GM12801 (cell line): Measurements from ENCODE around the gene ZCCHC7.

Experiments used
- TF ChIP-seq, protein P1 (sequence below): IDR thresholded peaks from one replicate; pipeline ENCODE4 v1.5.1; 2011; ENCODE audit warnings: control low read depth; ENCODE audit not compliant: insufficient read length; ENCODE audit errors: extremely low read depth

Gene ZCCHC7

DNA sequence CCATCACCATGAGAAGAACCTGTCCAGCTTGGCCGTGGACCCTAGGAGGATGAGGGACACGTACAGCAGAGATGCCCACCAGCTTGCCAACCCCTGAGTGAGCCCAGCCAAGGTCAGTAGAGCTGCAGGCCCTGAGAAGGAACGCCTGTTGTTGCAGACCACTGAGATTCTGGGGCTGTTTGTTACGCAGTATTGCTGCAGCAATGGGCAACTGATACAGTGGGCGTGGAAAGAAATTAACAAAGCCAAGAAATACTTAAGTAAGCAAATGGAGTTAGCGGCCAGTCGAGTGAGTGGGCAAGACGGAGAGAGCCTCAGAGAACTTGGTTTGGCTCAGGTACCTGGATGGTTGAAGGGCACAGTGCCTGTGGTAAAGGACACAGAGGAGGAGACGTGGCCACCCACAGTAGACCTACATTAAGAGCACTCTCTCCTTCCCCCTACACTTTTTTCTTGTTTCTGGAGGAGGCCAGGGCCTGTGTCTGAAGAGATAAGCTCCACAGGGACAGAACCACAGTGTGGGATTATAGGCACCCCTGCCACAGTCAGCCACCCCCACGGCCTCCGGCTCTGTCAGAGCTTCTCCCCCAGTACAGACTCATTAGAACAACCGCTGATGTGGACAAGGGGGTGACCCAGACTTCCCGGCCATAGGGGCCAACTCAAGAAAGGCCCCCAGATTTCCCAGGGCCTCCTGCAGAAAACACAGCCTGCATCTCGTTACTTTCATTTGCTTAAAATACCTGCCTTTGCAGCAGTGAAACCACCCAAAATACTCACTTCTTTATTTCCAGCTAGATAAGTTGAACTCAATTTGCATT is 262.0 kb downstream of the ZCCHC7 start:
- TF ChIP-seq, protein P1, sequence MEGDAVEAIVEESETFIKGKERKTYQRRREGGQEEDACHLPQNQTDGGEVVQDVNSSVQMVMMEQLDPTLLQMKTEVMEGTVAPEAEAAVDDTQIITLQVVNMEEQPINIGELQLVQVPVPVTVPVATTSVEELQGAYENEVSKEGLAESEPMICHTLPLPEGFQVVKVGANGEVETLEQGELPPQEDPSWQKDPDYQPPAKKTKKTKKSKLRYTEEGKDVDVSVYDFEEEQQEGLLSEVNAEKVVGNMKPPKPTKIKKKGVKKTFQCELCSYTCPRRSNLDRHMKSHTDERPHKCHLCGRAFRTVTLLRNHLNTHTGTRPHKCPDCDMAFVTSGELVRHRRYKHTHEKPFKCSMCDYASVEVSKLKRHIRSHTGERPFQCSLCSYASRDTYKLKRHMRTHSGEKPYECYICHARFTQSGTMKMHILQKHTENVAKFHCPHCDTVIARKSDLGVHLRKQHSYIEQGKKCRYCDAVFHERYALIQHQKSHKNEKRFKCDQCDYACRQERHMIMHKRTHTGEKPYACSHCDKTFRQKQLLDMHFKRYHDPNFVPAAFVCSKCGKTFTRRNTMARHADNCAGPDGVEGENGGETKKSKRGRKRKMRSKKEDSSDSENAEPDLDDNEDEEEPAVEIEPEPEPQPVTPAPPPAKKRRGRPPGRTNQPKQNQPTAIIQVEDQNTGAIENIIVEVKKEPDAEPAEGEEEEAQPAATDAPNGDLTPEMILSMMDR = no peak

DNA sequence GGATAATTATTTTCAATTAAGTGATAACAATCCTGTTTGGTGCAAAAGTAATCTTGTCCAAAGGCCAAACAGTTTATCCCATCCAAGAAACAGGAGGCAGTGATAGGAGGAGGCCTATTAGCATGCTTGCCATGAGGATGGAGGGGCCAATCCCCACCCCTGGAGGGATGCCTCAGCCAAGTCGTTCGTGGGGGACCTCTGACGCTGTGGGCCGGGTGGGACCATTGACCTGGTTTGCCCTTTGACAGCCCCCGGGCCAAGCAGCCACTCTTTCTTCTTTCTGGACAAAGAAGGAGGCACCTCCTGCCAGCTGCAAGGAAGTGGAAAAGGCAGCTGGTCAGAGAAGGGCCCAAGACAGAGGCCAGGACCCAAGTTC is 262.6 kb downstream of the ZCCHC7 start:
- TF ChIP-seq, protein P1 = no peak

DNA sequence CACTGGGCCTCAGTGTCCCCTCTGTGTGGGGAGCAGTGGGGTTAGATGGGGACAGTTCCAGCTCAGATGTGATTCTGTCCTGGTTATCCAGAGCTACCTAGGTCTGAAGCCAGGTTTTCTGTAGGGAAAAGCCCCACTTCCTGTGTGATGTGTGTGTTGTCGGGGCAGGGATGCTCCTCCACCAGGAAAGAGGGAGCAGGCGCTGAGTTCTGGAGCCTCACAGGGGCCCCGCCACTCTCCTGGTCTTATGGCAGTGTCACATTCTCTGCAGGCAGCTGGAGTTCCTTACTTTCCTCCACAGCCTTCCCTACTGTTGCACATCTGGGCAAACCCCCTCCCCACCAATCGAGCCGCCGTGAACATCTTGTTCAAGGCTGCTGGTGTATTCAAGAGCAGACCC is 263.0 kb downstream of the ZCCHC7 start:
- TF ChIP-seq, protein P1 = no peak

DNA sequence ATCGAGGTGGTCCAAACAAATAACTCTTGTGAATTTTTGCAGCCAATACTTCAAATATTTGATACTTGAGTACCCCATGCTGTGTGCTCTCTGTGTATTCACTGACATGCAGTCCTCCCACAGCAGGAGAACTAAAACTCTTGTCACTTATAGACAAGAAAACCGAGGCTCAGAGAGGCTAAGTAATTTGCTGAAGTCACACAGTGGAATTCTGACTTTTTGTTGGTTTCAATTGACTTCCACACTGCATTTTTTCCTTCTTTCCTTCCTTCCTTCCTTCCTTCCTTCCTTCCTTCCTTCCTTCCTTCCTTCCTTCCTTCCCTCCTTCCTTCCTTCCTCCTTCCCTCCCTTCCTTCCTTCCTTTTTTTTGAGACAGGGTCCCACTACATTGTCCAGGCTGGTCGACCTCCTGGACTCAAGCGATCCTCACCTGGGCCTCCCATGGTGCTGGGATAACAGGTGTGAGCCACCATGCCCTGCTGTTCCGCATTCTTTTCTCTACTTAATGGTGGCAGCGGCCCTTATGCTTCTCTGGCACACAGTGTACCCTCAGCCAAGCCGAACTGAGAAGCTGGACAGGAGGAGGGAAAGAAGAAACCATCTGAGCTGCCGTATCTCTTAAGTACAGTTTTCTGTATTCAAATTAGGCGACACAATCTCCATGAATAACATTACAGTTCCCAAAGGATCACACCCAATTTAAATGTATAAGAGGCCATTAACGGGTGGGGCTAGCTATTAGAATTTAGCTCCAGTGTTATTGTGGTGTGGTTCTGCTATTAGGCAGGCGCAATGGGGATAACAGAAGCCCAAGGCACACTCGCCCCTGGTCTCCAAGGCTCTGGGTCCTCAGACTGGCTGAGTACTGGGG is 263.7 kb downstream of the ZCCHC7 start:
- TF ChIP-seq, protein P1 = no peak

DNA sequence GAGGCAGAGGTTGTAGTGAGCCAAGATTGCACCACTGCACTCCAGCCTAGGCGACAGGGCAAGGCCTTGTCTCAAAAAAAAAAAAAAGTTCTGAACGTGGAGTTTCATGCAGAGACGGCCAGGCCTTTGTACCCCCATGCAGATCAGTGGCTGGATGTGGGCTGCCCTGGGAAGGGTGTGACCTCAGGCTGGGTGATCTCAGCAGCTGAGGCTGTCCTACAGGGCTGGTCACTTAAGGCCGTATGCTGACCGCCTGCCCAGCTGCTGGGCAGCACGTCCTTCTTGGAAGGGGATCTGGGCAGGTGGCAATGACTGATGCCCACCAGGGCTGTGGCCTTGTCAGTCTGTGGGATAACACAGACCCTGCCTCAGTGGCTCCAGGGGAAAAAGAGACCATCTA is 264.9 kb downstream of the ZCCHC7 start:
- TF ChIP-seq, protein P1 = no peak

DNA sequence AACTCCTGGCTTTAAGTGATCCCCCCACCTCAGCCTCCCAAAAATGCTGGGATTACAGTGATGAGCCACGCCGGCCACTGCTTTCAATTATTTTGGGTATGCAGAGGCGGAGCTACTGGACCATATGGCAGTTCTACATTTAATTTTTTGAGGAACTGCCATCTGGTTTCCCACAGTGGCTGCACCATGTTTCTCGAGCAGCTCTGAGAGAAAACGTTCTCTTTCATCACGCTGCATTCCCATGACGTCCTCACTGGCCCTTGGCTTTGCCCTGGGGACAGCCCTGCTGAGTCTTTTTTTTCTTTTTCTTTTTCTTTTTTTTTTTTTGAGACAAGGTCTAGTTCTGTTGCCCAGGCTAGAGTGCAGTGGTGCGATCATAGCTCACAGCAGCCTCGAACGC is 266.6 kb downstream of the ZCCHC7 start:
- TF ChIP-seq, protein P1 = no peak

DNA sequence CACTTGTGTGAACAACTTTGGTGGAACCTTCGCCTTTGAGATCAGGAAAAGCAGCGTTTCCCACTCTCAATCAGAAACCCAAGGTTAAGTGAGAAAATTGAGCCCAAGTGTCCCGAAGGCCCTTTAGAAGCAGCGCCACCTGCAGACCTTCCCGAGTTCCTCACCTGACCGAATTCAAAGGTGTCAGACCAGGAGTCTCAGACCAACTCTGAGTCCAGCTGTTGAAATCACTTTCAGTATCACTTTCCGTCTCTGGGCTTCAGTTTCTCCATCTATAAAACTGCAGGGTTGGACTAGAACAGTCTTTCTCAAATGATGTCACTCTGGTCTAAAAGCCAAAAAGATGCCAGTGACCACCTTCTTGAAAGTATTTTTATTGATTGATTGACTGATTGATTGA is 270.4 kb downstream of the ZCCHC7 start:
- TF ChIP-seq, protein P1 = no peak
